ENCODE results near the gene SIVA1.

SIVA1 gene

GRCh38 chr14:104784846-104785707, 32.1 kb downstream of the SIVA1 start:
- DNase-seq (ENCODE audit: low read depth in 3 of 3) = no peak

GRCh38 chr14:104785708-104786080, 32.7 kb downstream of the SIVA1 start:
- DNase-seq (ENCODE audit: low read depth in 3 of 3) = no peak

DNA sequence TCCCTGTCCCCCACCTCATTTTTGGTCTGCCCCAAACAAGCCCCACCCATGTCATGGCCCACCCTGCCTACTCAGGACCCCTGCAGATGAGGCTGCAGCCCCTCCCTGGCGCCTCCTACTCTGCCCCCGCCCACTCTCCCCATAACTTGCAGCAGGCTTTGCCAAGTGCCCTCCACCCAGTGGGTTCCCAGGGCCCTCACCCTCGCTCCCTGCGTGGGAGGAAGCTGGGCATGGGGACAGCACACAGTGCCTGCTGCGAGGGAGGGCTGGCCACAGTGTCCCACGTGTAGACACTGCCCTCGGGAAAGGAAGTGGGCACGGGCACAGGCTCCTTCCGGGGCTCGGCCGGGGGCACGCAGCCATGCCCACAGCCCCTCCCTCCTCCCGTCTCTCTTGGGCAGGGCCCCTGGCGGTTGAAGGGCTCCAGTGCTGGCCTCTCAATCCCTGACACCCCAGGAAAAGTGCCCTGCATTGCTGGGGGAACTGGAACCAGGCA, 33.2 kb downstream of the SIVA1 start:
- no peak for DNase-seq (ENCODE audit: low read depth in 3 of 3)

DNA sequence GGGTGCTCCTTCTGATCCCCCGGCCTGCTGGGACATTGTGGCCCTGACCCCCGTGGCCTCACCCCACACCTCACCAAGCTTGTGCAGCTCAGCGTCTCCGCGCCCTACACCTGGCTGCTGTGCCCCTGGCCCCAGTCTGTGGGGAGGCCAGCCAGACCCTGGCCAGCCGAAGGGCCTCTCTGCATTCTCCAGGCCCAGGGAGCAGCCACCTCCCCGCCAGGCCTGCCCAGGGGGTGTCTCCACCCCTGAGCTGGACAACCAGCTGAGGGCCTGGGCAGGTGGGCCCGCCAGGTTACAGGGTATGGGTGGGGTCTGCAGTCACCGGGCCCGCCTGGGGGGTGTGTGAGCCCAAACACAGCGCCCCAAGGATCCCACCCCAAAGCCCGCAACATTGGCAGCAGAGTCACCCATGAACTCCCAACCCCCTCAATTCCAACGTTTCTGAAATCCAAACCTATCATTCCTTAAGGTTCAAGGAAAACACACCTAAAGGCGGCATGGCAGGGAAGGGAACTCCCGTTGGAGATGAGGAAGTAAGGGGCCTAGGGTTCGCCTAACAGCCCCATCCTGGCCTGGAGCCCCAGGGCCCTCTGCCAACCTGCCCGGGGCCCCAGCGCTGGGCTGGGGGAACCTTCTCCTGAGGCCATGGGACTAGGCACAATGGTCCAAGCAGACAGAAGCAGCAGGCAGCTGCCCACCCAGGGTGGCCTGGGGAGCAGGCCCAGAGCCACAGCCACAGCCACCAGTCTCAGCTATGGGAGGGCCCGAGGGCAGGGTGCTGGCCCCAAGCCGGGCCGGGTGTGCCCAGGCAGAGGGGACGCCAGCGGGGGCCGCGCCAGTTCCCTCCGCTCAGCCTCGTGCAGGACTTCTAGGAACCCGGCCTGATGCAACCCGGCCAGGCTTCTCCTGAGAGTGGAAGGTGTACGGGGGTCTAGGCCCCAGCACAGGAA, 34.1 kb downstream of the SIVA1 start:
- no peak for DNase-seq (ENCODE audit: low read depth in 3 of 3)

- DNase-seq (ENCODE audit: low read depth in 3 of 3) = no peak
Measured at GRCh38 chr14:104787736-104788135, 34.8 kb downstream of the SIVA1 start.

DNA sequence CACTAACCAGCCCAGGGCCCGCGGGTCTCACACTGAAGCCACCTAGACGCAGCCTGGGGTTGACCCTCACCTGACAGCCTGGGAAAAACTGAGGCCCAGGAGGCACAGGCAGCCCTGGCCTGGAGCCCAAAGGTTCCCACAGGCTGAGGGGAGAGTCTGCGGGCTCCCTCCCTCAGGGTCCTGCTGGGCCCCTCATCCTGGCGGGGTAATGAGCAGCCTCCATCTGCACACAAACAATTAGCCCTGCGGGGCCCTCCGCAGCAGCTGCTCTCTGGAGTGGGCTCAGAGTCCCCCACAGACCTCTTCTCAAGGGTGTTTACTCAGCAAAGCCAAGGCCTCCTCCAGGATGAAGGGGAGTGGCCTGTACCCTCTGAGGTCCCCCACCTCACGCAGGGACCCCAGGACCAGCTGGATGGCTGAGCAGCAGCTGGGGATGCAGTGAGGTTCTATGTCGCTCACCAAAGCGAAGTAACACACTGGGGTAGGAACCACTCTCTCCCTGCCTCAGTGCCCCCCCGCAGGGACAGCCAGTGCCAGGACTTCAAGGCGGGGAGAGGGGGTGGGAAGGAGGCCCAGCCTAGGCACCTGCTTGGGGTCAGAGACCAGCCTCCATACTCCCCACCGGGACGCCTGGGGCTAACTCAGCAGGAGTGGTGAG, 35.3 kb downstream of the SIVA1 start:
- no peak for DNase-seq (ENCODE audit: low read depth in 3 of 3)

DNA sequence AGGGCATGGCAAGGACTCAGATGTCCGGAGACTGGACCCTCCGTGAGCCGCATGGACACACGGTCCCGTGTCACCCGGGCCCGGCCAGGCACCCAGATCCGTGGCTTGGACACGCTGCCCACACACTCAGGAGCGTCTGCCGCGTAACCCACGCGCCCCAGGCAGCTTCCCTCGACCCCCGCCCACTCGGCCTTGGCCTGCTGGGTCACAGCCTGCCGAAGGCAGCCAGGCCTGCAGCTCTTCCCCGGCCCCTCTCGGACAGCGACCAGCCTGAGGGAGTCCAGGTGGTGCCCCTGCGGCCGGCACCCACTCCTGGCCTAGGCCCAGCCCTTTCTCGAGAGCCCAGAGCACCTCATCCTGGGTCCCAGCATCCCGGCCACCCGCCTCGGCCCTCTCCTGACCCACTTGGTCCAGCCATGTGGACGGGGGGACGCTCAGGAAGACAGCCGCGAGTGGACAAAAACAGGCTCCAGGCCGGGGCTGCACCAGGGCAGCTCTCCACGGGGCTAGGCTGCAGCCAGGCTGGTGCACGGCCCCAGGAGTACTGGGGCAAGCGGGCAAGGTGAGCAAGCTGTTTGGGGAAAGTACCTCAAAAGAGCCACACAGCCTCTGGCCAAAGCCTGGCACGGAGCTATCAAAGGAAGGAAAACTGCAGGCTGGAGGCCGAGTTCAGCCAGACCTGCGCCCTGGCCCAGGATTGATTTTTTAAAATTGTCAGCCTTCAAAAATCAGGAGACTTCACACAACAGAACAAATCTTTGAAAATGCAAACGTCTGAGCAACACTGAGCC, 36.1 kb downstream of the SIVA1 start:
- no peak for DNase-seq (ENCODE audit: low read depth in 3 of 3)

- DNase-seq (ENCODE audit: low read depth in 3 of 3) = no peak
Measured at GRCh38 chr14:104789752-104790743, 37.1 kb downstream of the SIVA1 start.

GRCh38 chr14:104791425-104791824, 38.5 kb downstream of the SIVA1 start:
- DNase-seq (ENCODE audit: low read depth in 3 of 3) = no peak

DNA sequence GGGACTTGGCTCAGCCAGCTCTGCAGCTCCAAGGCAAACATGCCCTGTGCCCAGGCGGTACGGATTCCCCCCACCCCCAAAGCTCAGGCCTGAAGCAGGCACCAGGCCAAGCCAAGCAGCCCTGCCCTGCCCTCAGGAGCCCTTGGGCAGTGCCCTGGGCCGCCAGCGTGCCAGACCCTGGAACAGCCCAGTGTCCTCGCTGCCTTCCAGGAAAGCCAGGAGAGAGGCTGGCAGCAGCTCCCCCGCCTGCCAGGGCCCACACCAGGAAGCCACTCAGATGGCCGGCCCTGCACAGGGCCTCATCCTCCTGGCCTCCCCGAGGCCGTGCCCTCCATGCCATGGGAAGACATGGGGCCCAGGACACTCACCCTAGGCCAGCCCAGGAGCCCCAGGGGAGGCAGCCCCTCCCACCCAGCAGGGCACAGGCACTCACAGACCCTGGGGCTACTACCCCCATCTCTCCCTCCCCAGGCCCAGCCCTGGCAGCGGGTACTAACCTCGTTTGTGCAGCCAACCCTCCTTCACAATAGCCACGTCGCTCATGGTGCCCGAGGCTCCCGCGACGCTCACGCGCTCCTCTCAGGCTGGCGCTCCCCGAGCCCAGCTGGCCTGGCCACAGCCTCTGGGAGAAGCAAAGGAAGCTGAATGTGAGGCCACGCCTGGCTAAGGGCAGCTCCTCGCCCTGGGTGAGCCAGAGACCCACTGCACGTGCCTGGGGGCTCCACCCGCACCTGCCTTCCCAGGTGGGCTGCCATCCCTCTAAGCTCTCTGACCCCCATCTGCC, 39.3 kb downstream of the SIVA1 start:
- DNase-seq (ENCODE audit: low read depth in 3 of 3) = no peak

DNA sequence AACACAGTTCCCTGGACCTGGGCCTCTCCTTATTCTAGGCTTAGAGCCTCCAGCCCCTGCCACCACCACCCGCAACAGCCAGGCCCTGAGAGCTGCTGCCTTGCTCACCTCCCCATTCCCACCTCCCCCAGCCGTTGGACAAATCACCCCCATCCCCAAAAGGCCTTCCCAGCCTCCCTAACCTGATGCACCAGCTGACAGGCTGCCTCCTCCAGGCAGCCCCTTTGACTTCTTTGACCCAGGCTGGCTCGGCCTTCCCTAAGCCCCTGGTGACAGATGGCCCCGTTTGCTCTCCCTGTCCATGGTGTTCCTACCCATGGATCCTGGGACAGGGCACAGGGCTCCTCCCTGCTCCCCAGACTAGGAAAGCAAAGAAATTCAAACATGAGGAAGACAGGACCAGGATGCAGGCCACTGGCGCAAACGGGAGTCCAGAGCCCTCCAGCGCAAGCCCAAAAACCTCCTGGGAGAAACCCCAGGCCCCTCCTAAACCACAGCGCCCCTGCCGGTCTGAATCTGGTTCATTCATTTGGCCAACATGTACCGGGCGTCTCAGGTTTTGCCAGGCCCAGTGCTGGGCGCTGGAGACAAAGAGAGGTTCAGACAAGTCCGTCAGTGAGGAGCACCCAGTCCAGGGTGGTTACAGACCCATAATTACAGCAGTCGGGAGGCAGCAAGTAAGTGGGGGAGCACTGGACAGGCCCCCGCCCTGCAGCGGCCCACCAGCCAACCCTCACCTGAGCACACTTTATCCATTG, 40.2 kb downstream of the SIVA1 start:
- DNase-seq (ENCODE audit: low read depth in 3 of 3) = no peak

- no peak for DNase-seq (ENCODE audit: low read depth in 3 of 3)
Measured at GRCh38 chr14:104793703-104793959, 40.7 kb downstream of the SIVA1 start.

- DNase-seq (ENCODE audit: low read depth in 3 of 3) = peak in 1 of 3 donors; percentile 26
Measured at GRCh38 chr14:104794099-104794498, 41.2 kb downstream of the SIVA1 start.

DNA sequence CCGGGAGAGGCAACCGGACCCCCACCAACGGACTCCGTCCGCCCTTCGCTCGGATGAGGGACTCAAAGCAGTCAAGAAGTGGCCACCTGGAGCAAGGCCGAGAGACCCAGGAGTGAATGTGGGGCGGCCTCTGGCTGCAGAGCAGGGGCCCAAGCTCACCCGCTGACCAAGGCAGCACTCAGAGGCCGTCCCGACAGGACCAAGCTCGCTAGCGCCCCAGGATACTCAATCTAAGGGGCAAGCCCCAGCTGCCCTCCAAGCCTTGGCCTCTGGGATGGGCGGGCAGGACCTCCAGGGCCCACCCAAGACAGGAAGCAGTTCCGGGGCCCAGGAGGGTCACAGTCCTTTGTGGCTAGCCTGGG, 41.7 kb downstream of the SIVA1 start:
- no peak for DNase-seq (ENCODE audit: low read depth in 3 of 3)

GRCh38 chr14:104794993-104795780, 42.2 kb downstream of the SIVA1 start, which contains the start of gene AKT1:
Gene AKT1 (minus strand): TSS chr14:104795748. CDS start chr14:104792643, 3,105 bp downstream.
- no peak for DNase-seq (ENCODE audit: low read depth in 3 of 3)

DNA sequence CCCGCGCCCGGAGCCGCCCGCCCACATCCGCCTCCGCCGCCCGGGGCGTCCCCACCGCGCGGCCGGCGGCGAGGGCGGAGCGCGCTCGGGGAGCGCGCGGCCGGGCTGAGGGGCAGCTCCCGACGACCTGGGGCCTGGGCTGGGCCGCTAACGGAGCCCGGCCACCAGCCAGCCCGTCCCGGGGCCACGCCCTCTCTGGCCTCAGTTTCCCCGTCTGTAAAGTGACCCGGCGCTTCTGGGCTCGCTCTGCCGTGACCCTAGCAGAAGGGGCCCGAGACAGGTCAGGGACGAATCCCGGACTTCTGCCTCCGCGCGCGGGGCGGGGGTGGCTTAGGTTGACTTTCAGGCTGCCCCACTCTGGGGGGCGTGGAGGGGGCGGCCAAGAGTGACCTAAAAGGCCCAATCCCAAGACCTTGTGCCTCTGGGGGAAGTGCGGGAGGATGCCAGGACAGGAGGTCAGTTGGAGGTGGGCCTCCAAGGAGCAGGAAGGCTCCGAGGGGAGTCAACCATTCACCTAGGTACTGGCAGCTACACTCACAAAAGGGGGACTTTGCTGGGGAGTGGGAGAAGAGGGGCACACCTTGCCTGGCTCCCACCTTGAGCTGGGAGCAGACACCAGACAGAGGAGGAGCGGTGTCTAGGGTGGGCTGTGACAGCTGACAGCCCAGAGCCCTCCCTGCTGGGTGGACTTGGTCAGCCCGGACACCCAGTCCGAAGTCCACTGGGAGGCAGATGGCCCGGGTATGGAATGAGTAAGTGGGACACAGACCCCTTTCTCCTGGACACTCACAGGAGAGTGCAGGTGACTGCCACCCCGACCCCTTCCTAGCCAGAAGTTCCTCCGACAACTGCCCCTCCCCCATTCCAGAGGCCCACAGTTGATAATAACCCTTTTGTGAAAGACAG, 43.1 kb downstream of the SIVA1 start:
- peak in 1 of 3 donors; percentile 55 for DNase-seq (ENCODE audit: low read depth in 3 of 3)

GRCh38 chr14:104796687-104797081, 43.7 kb downstream of the SIVA1 start:
- DNase-seq (ENCODE audit: low read depth in 3 of 3) = no peak
